ENCODE data around the gene ADM.

GRCh38 chr11:10317151-10317755 lies 12.4 kb downstream of the ADM start:
- TF ChIP-seq JUN (IDR thresholded peaks at IDR 0.05; ENCODE audit: borderline replicate concordance, insufficient read depth, insufficient read length, low read depth) (no peak), POLR2A (IDR thresholded peaks at IDR 0.05; ENCODE audit: low read depth, low read length) (no peak), POLR2AphosphoS5 (IDR thresholded peaks at IDR 0.05; ENCODE audit: insufficient read depth, low read depth, low read length) (no peak), EZH2 (IDR thresholded peaks at IDR 0.05; ENCODE audit: borderline replicate concordance, low read depth, low read length, severe bottlenecking) (no peak)
- TF ChIP-seq, protein P1, sequence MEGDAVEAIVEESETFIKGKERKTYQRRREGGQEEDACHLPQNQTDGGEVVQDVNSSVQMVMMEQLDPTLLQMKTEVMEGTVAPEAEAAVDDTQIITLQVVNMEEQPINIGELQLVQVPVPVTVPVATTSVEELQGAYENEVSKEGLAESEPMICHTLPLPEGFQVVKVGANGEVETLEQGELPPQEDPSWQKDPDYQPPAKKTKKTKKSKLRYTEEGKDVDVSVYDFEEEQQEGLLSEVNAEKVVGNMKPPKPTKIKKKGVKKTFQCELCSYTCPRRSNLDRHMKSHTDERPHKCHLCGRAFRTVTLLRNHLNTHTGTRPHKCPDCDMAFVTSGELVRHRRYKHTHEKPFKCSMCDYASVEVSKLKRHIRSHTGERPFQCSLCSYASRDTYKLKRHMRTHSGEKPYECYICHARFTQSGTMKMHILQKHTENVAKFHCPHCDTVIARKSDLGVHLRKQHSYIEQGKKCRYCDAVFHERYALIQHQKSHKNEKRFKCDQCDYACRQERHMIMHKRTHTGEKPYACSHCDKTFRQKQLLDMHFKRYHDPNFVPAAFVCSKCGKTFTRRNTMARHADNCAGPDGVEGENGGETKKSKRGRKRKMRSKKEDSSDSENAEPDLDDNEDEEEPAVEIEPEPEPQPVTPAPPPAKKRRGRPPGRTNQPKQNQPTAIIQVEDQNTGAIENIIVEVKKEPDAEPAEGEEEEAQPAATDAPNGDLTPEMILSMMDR (IDR thresholded peaks at IDR 0.05; ENCODE audit: extremely low read depth in 1 of 2, insufficient read depth in 1 of 2, low read depth in 1 of 2, low read length in 2 of 2), result no peak

Data from endothelial cell of umbilical vein (primary cell).